DOHH2 (cell line): Measurements from ENCODE around the gene GPR152.

Experiments used
- CTCF ChIP-seq: fragments of 200-600 bp; sonication (generic); IDR thresholded peaks from one replicate; pipeline ENCODE4 v1.5.1; 2014; ENCODE audit warnings: antibody characterized with exemption, mild to moderate bottlenecking, low read depth, low read length; ENCODE audit not compliant: poor library complexity, severe bottlenecking
- EZH2phosphoT487 ChIP-seq: fragments of 200-600 bp; sonication (generic); IDR thresholded peaks from 2 replicates; pipeline ENCODE4 v1.6.1; 2017; ENCODE audit warnings: borderline replicate concordance, mild to moderate bottlenecking, antibody characterized with exemption, low read length, moderate library complexity, mixed read lengths

GRCh38 chr11:67500484-67500821 lies 47.9 kb upstream of the GPR152 start:
- TF ChIP-seq EZH2phosphoT487: no peak
- no peak for TF ChIP-seq CTCF
